CD1c-positive myeloid dendritic cell (primary cell): ENCODE measurements around the gene CD248.
"Not testable (repeated sequence)": the region's sequence is repeated elsewhere in the genome, so short reads cannot be mapped to it uniquely, and the experiment has no call there.

ENCODE experiments used
- DNase-seq: peaks from one replicate; pipeline ENCODE4 v3.0.0-alpha.2; 2016; ENCODE audit errors: extremely low spot score

The CD248 gene

DNA sequence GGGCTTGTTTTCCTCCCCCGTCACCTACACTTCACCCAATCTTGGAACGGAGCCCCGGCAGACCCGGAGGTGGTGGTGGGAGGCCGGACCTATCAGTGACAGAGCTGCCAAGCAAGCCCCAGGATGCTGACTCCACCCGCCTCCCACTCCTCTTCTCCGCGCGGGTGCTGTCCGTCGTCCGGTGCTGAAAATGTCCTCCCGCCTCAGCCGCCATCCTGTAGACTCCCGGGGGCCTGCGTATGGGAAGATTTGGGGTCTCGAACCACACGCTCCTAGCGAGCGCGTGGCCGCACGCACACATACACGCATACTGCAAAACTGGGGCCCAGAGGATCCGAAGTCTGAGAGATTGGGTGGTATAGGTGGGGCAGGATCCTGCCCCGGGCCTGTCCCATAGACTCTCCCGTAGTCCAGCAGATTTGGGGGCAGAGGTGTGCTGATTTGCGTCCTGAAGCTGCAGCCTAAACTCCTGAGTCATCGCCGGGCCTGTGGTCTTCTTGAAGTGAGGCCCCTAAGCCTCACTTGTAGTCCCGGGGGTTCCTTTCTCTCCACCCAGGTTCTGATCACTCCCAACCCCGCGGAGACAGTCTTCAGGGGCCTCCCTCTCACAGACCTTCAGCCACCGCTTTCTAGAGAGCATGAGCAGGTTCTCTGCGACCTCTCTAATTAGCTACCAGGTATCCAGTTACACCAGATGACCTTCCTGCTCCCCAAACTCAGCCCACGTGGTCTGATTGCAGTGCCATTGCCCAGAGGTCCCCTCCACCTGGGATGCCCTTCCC, 27.1 kb downstream of the CD248 start:
- peak; percentile 81 for DNase-seq

DNA sequence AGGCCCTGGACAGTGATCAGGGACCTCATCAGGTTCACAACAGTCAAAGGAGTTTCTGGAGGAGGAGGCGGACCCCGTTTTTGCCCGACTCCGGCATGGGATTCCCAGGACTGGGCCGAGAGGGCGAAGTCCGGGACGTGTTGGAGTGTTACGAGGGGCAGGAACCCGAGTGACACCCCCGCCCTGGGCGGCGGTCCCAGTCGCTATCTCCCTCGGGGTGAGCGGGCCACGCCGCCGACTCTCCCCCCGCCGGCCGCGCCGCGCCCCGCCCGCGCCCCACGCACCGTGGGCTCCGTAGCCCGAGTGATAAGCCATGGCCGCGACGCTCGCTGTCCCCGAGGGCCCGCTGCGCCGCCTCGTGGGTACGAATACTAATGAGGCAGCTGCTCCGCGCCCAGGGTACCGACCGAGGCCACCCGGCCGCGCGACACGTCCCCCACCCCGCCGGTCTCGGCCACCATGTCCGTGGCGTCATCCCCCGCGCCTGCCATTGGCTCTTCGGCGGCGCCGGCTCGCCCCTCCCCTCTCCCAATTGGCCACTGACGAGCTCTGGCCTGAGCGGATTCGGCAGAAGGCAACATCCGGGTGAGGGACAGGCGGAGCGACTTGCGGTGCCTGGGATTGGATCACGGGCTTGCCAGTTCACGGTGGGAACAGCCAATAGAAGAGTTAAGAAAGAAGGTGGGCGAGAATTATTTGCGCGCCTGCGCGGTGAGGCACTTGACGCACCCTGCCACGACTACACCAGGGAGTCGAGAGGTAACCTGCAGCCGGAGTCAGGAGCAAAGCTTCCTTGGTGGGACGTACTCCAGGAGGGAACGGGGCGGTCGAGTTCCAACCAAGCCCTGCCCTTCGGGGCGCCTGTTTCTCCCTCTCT, 27.9 kb downstream of the CD248 start, which contains the start of gene YIF1A:
Gene YIF1A (minus strand): TSS at position 473 of the 877 bp plus-strand sequence. CDS start 158 bp downstream, at position 315.
- peak; percentile 99 for DNase-seq

DNA sequence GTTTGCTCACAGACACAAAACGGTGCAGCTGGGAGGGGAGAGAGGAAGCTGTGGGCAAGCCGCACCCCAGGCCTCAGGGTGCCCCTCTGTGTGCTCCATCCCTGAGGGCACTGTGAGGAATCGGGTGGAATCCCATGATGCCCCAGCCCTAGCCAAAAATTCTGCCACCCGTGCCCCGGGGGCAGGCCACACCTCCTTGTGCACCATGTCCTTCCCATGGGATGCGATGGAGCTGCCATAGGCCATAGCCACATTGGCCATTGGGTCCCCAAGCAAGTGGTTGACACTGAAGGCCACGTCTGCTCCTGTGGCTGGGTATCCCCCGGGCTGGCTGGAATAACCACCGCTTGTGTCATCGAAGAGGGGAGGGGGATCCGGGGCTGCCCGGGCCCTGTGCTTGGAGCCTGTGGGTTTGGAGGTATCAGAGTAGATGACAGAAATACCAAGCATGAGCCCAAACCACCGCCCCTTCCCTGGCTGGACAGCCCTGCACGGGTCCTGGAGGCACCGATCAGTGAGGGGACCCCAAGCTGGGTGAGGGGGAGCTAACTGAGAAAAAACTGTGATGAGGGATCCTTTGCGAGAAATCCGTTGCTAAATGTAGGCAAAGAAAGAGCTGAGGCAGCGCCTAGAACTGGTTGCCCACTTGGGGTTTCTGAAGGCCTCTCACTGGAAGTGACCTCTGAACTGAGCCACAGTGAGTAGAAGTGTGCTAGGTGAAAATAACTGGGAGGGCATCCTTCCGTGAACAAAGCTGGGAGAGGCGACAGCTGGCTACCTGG, 28.8 kb downstream of the CD248 start:
- no peak for DNase-seq

DNA sequence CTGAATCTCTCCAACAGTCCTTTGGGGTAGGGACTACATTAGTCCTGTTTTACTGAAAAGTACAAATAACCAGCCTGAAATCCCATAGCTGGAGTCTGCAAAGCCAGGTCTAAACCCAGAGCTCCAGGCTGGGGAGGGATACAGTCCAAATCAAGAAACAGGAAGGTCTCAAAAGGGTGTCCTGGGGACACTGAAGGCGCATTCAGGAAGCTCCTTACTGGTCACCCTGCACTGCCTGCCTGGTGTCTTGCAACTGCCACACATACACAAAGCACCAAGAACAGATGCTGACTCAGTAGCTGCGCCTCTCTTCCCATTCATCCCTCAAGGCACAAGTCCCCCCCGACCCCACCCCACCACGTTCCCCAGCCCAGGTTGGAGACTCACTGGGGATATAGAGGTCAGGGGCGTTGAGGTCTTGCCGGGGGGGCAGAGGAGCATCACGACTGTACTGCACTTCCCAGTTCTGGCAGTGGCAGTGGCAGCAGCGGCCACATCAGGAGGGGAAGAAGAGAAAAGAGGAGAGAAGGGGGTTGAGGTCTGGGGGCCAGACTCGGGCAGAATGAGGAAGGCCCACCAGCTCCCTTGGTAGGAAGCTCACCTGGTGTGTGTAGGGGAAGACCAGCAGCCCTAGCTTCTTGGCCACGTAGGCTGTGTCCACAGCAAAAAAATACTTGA, 29.5 kb downstream of the CD248 start:
- peak; percentile 40 for DNase-seq

DNA sequence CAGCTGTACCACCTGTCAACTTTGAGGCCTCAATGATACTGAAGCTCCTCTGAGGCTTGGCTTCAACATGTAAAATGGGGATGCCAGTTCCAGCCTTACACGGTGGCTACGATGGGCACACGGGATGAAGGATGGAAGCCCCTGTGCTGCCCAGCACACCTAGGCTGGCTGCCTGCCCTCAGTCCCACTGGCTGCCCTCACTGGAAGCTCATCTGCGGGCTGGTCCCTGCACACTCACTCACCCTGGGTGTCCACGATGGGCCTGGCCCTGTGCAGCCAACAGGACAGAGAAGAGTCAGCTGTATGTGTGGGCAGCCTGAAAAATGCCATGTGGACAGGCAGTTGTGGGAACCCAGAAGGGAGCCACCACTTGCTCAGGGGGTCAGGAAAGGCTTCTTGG, 30.1 kb downstream of the CD248 start:
- no peak for DNase-seq

DNA sequence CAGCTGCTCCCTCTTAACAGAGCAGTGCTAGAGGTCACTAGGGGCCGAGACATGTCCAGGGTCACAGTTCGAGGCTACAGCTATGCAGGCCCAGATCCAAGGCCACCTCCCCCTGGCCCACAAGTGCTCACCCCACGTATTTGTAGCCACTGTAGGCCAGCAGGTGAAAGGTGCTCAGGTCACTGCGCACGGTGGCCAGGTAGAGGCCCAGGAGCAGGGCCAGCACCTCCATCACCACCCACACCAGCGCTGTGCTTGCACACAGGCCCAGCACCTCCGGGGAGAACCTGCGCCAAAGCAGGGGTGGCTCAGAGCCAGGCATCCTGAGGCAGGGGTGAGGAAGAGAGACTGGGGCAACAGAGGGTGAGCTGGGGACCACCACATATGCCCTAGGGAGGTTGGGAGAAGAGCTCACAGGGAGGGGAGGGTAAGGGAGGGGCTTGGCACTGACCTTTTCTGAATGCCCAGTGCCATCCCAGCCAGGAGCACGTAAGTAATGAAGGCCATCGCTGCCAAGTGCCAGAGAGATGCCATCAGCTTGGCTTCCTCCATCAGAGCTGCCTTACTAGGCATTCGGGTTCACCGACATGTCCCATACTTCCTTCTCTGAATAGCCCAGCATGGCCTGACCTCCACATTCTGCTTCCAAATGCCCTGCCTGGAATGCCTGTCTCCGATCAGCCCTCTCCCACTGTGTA, 31.4 kb downstream of the CD248 start:
- DNase-seq, result no peak

DNA sequence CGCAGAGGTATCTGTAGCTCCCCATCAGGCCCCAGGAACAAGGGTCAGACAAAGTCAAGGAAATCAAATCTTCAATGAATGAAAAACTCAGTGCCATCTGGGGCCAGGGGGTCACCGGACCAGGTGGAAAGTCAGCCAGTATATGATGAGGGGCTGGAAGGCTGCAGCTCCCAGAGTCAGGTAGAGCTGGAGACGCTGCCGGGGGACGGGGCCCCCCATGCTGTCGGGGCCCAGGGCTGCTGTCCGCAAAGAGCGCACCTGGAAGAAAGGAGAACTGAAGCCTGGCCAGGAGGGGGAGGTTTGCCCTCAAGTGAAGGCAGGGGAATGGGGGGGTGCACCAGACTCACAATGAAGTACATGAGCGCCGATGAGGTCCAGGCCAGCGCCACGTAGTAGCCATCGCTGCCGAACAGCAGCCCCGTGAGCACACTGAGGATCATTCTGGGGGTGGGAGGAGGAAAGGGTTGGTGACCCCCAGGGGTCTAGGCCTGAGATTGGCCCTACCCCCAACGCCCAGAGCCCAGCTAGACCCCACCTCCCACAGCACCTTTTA, 32.2 kb downstream of the CD248 start:
- DNase-seq, result no peak

DNA sequence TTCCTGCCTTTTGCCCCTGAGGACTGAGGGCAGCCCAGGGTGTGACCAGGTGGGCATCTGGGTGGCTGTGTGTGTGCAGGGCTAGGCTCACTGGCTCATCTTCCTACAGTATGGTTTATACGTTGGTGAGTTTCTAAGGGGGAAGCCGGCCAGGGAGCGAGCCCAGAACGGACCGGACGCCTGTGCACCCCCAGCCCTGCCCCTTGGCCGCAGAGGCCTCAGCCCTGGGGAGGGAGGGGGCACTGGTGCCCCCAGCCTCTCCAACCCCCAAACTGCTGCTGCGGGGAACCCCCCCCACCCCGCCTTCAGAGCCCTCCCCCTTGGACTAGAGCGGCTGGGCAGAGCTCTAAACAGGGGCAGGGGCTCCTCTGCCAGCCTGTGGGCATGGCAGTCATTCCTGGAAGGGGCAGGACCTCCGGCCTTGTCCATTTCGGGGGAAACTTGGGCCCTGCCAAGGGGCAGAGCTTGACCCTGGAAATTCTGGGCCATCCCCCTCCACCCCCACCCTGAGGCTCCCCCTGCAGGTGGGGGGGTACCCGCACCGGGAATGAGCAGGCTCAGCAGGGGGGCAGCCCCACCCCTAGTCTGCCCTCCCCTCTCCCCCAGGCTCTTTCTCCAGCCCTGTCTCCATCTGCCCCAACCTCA, 33.3 kb downstream of the CD248 start:
- no peak for DNase-seq

DNA sequence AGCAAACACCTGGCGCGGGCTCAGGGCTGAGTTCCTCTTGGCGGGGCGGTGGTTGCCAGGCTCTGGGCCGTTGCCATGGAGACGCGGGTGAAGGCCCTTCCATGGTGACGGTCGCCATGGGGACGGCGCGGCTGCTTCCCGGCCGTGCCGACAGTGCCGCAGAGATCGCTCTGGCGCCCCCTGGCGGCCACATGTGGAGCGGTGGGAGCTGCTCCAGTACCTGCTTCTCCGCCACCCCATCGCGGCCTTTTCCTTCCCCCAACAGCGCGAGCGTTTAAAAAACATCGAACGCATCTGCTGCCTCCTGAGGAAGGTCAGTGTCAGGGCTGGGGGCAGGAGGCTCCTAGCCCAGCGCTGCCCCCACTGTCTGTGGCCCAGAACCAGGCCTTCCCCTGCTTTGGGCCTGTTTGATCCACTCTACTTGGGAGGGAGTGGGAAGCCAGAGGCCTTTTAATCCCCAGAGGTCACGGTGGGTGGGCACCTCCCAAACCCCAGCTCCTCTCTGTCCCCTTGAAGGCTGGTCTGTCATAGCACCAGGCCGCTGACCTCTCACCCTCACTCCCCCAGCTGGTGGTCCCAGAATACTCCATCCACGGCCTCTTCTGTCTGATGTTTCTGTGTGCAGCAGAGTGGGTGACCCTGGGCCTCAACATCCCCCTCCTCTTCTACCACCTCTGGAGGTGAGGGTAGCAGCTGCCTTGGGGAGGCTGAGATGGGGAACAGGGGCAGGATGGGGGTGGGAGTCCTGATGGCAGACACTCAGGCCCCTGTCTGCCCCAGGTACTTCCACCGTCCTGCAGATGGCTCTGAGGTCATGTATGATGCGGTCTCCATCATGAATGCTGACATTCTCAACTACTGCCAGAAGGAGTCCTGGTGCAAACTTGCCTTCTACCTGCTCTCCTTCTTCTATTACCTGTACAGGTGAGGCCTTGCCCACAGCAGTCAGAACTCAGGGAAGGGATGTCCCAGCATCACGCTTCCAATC, 34.1 kb downstream of the CD248 start:
- DNase-seq, result peak; percentile 99

DNA sequence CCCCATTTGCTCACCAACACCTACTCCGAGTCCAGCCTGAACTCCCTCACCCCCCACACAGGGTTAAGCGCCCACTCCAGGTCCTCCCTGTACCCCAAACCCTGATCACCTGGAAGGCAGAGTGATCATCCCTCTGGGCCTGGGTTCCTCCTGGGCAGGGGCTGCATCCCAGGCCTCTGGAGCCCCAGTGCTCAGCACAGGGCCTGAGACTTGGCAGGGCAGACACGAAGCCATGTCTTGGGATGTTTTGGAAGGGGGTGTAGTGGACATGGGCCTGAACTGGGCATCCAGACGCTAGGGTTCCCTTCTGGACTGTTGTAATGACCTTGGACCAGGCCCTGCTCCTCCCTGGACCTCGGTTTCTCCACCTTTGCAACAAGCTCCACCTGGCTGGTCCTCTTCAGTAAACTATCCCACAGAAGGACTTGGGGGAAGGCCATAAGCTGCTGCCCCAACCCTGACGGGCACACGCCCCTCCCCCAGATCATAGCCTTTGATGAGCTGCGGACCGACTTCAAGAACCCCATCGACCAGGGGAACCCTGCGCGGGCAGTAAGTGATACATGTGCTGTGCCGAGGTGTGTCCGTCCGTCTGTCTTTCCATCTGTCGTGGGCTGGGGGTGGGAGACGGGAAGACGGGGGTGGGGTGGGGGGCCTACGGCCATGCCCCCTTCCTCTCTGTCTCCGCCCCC, 34.9 kb downstream of the CD248 start:
- no peak for DNase-seq

DNA sequence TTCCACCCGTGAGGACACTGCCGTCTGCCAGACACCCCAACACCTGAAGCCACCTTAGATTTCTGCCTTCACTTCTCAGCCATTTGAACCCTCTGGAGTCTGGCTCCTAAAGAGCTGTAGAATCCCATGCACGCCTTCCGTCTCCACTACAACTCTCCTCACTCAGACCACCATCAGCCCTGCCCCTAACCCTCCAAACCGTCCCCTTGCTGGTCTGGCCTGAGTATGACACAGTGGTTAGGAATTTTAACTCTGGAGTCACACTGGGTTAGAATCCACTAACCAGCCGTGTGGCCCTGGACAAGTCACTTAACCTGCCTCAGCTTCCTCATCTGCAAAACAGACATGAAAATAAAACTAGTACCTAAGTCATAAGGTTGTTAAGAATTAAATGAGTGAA, 35.8 kb downstream of the CD248 start:
- DNase-seq, result no peak

DNA sequence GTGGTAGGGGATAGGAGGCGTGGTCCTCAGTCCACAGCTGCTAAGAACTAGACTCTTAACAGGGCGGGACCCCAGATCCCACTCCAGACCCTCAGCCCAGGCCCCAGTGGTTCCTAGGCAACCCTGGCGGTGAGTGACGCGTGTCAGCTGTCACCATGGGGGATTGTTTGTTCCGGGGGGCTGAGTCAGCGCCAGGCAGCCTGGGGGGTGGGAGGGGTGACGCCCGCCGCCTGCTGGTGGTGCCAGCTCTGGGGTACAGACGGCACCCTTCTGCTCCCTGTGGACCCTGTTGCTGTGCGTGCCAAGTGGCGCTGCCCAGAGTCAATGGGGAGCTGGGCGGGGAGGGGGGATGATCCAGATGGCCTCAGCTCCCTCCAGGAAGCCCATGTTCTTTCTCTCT, 36.4 kb downstream of the CD248 start:
- DNase-seq, result no peak

DNA sequence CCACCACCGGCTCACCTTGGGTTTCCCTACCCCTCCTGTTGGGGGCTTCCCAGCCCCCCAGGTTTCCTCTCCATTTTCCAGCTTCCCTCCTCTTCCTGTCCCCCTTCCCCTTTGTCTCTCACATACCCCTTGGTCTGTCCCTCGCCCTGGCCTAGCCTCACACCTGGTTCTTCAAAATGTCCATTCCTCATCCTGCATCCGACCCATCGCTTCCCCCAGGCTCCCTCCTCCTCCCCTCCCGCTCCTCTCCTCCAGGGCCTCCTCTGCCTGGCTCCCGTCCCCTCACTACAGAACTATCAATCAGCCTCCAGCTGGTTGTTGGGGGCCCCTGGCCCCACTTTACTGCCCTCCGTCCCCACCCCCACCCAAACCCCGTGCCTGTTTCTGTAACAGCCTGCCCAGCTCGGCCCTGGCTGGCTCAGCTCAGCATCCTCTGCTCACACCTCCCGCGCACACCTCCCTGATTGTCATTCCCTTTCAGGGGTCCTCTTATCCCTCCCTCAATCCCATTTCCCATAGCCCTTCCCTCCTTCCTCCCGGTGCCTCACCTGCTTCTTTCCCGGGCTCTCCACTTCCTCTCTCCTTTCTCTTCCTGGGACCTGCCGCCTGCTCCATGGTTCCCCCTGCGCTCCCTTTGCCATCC, 37.6 kb downstream of the CD248 start:
- no peak for DNase-seq

DNA sequence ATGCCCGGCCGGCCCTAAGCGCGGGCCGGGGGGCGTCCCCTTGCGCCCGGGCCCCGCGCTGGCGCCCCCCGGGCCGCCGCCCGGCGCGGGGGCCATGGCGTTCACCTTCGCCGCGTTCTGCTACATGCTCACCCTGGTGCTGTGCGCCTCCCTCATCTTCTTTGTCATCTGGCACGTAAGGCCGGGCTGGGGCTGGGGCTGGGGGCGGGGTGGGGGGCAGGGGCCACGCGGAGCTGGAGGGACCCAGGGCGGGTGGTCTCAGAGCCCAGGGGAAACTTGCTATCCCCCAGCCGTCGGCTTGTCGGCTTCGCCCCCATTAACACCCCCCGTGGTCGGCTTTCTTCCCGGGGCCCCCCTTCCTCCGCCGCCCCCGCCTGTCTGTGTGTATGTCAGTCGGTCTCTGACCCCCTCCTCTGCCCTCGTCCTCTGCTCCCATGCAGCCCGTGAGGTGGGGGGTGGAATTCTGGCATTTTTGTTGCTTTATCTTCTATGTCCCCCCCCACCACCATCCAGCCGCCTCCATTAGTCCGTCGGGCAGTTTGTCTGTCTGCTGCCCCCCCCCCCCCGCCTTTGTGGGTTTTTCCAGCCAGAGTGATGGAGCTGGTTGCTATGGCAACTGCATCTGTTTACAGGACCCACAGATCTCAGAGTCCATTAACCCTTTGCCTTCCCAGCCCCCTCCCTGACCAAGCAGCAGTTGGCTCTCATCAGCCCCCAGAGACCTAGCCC, 38.3 kb downstream of the CD248 start:
- no peak for DNase-seq

DNA sequence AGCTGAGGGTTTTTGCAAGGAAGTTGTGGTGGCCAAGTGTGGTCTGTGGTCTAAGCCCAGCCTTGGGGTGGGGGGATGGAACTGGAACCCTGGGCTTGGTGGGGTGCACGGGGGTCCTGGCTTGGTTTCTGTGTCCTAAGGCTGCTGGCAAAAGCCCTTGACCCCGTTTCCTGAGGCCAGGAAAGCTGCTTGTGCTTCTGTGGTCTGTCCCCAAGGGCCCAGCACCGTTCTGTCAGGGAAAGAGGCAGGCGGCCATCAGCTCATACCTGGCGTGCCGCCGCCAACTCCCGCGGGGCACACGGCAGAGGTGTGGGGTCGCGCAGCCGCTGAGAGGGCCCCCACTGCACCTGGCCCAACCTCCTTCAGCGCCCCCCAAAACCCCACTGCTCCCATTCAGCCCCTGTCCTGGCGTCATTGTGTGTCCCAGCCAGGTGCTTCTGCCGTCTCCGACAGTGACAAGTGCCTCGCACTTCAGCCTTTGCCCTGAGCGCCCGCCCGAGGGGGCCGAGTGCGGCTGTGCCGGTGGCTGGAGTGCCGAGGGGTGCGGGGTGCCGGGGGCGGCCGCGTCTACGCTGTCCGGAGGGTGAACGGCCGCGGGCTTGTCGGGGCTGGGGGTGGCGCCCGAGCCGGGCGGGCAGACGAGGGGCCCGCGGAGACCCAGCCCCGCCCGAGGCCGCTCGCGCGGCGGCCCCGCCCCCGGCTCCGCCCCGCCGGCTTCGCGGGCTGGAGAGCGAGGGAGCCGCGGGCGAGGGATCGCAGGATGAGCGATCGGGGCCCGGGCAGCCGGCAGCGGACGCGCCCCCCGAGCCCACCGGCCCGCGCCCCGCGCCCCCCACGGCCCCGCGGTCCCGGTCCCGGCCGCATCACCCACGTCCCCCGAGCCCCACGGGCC, 39.1 kb downstream of the CD248 start, which contains the start of gene CNIH2:
Gene CNIH2 (plus strand): TSS at position 705 of the 892 bp plus-strand sequence. CDS start 282 bp downstream, outside the sequence.
- DNase-seq, result peak; percentile 38

DNA sequence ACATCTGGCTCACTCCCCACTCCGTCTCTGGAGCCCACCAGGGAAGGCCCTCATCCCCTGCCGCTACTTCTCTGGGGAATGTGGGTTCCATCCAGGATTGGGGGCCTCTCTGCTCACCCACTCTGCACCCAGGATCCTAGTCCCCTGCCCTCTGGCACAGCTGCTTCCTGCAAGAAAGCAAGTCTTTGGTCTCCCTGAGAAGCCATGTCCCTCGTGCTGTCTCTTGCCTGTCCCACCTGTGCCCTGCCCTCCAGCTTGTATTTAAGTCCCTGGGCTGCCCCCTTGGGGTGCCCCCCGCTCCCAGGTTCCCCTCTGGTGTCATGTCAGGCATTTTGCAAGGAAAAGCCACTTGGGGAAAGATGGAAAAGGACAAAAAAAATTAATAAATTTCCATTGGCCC, 39.8 kb downstream of the CD248 start:
- DNase-seq, result not testable (repeated sequence)
